HG02943 (cell line): Measurements from ENCODE around the gene YTHDF1.

Experiments used
- ATAC-seq: cut with Tn5 transposase; IDR thresholded peaks from one replicate; pipeline ENCODE4 v1.9.1; 2021; ENCODE audit warnings: mild to moderate bottlenecking, low read depth, moderate library complexity; ENCODE audit not compliant: unreplicated experiment

The YTHDF1 gene

DNA sequence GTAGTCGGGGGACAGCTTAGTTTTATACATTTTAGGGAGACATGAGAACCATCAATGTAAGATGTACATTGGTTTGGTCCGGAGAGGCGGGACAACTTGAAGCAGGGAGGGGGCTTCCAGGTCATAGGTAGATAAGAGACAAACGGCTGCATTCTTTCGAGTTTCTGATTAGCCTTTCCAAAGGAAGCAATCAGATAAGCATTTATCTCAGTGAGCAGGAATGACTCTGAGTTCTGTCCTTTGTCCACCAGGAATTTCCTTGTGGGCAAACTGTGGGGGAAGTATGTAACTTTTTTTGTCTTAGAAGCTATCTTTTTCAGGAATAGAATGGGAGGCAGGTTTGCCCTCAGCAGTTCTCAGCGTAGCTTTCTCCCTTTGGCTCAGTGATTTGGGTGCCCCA is 1.4 kb downstream of the YTHDF1 start:
- ATAC-seq: no peak

DNA sequence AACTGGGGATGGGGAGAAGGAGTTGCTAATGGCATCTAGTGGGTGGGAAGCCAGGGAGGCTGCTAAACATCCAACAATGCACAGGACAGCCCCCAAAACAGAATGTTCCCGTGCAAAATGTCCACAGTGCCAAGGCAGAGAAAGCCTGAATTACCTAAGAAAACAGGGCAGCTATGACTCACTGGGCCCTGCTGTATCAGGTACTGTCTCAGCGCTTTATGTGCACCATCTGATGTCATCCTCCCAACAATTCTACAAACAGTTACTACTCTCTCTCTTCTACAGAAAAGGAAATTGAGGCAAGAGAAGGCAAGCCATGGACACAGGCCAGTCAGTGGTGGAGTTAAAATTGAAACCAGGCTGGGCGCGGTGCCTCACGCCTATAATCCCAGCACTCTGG is 3.1 kb downstream of the YTHDF1 start:
- no peak for ATAC-seq

GRCh38 chr20:63212393-63212730 is 3.6 kb downstream of the YTHDF1 start:
- ATAC-seq: no peak

DNA sequence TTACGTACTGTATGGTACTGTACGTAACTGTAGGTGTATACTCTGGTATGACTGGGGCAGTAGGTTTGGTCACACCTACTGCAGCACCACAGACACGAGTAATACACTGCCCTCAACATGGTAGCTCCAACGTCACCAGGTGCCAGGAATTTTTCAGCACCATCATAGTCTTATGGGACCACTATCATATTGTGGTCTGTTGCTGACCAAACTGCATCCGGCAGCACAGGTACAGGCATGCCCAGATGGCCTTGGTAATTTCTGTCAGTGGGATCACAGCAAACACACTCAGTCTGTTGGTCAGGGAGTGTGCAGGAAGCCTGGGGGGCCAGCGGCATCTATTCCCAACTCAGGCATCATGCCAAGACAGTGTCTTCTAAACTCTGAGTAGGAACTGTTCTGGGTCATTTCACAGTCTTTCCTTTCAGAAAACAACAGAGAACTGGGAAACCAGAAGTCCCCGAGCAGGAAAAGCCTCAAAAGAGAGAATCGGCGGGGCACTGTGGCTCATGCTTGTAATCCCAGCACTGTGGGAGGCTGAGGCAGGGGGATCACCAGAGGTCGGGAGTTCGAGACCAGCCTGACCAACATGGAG is 5.8 kb downstream of the YTHDF1 start:
- no peak for ATAC-seq

DNA sequence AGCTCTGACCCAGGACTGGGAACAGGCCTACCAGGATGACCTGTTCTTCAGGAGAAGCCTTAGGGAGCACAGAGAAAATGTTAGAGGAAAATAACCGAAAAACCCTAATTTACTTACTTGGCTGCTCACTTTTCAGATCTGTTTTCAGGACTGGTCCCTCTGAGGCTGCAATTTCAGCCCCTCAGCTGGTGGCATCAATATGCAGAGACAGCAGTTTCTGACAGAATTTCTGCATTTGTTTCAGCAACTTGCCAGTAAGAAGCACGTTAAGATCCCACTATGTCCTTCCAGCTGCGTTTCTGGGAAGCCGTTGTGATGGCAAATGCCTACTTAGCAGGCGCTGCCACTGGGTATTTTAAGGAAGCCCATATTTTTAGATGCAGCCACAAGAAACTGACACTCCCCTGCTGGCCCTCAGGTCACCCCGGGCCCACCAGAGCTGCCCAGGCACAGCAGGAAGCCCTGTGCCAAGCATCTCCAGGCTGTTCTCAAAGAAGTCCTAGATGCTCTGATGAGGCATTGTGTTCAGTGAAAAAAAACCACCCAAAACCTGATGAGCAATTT is 7.5 kb downstream of the YTHDF1 start:
- ATAC-seq: no peak

DNA sequence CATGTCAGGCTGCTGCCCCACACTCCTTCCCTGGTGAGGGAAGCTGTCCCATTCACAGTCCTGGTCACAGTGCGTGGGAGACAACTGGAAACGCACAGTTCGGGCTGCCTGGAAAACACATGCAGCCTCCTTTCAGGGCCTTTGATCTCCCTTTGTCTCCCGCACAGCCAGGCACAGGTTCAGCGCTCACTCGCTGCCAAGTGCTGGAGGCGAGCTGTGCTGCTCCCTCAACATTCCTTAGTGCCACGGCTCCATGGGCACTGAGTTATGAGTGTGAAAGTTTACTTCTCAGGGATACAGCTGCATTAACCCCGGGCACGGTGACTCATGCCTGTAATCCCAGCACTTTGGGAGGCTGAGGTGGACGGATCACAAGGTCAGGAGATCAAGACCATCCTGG is 9.1 kb downstream of the YTHDF1 start:
- ATAC-seq: no peak

DNA sequence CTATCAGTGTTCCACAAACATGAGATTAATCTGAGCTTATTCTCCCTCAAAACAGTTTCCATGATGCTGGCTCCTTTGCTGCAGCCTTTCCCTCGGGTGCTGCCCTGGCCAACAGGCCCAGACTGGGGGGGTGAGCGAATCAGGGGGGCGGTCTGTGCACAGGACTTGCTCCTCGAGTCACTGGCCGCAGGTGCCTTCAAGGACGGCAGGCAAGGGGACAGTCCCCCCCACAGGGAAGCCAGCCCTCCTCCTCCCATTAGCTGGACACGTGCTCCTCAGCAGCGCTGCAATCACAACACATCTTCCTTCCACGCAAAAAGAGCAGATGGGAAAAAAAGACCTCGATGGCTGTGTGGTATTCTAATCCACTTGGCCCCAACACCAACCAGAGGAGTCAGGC is 10.0 kb downstream of the YTHDF1 start:
- no peak for ATAC-seq

GRCh38 chr20:63204362-63204761 is 11.6 kb downstream of the YTHDF1 start:
- ATAC-seq: no peak

DNA sequence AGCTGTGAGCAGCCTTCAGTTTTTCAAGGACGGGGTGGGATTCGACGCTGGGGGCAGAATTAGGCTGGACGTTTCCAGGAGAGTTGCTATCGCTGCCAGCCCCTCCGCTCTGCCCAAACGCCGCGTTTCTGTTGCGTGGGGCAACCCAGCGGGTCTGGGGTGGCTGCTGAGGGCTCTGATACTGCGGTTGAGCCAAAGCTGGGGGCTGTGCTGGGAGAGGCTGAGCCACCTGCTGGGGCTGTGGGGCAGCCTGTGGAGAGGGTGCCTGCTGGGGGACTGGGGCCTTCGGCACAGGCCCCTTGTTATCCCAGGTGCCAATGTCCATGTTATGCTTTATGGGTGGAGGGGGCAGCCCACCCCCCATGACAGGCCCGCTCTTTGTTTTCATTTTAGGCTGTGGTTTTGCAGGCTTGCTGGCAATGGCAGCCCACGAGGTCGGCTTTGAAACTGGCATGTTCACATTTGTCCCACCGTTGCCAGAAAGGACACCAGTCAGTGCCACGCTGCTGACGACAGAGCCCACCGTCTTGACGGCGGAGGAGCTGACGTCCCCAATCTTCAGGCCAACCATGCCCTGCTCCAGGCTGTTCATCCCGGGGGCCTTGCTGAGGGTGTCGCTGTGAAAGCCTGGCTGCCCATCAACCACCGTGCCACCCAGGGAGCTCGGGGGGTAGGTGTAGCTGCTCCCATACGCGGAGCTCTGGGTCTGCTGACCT is 13.0 kb downstream of the YTHDF1 start:
- ATAC-seq: no peak

GRCh38 chr20:63202021-63202420 is 13.9 kb downstream of the YTHDF1 start:
- ATAC-seq: no peak

GRCh38 chr20:63198606-63199005 is 17.3 kb downstream of the YTHDF1 start:
- ATAC-seq: no peak

GRCh38 chr20:63196768-63197470 is 19.0 kb downstream of the YTHDF1 start:
- no peak for ATAC-seq

GRCh38 chr20:63194797-63195173 is 21.1 kb downstream of the YTHDF1 start:
- no peak for ATAC-seq

GRCh38 chr20:63194007-63194796 is 21.7 kb downstream of the YTHDF1 start:
- no peak for ATAC-seq

DNA sequence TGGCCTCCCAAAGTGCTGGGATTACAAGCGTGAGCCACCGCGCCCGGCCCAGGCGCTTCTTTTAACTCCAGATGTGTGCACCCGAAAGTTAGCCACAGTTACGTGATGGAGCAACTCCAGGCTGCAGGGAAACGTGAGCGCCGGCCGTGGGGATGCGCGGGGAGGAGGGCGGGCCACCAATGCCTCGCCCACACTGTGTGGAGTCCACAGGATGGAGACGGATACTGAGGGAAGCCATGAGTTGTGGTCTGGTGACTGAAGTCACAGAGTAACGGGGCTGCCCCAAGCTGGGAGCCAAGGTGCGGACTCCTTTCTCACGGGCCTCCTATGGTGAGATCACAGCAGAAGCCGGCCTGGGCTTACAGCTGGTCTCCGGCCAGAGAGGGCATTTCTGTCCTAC is 23.2 kb downstream of the YTHDF1 start:
- no peak for ATAC-seq

DNA sequence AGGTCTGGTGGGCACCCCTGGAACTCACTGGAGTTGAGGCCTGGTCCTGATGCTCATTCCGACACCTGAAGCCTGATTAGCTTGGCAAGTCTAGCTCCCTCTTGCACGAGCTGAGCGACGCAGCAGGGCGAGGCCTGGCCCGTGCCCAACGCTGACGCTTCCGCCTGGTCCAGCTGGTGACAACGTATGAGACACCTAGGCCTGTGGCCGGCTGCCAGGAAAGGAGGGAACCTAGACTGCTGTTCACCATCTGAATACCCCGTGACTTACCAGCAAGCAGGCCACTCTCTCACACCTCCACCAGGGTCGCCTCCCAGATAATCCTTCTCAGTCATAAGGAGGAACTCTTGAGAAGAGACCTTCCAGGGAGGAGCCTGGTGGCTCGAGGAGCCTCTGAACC is 24.5 kb downstream of the YTHDF1 start:
- ATAC-seq: no peak

- ATAC-seq: no peak
Measured at GRCh38 chr20:63190828-63191227, 25.1 kb downstream of the YTHDF1 start.

- ATAC-seq: no peak
Measured at GRCh38 chr20:63189846-63190559, 25.9 kb downstream of the YTHDF1 start.

DNA sequence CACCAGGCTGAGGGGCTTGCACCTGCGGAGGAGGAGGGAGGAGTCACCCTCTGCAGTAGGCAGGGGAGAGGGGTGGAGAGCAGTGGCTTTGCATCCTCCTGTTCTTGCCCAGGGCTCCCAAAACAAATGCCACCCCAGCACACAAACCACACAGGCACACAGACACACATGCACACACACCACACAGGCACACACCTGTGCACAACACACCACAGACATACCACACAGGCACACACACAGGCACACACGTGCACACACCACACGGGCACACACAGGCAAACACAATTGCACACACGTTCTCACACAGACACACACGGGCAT is 26.6 kb downstream of the YTHDF1 start:
- ATAC-seq: no peak

DNA sequence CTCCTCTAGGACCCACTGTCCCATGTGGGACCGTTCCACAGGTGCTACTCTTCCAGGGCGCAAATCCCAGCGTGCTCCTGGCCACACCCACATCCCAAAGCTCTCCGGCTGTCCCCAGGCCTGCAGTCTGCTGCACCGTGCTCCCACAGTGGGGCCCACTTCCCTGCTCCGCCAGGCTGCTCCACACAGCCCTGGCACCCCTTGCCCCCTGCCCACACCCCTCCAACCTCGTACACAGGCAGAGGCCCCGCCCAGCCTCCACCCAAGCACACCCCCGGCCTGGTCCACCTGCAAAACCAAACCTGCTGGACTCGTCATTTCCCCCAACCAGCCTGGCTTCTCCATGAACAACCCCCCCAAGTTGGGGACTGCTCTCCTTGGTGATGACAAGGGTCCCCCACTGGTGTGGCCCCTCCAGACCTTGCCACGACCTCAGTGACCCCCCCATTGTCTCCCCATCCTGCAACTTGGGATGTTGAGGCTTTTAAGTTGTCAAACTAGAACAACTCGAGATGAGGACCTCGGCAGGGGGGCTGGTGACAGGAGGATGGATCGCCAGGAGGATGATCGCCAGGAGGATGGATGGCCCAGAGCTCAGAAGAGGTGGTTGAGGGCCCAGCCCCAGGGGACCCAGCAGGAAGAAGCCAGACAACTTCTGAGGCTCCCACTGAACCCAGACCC is 27.1 kb downstream of the YTHDF1 start:
- no peak for ATAC-seq
